ENCODE results near the gene NEXMIF. TPM values are rescaled to one million over a fixed set of nuclear protein-coding genes. Genes with fewer than 3 reads are reported as not detected.
"Not testable (repeated sequence)": the region's sequence is repeated elsewhere in the genome, so short reads cannot be mapped to it uniquely, and the experiment has no call there.

Gene NEXMIF
- total and polyA plus RNA-seq, 2 donors (not counting 1 experiment from before 2014, with no cell fraction given) = under 0.01 TPM

GRCh38 chrX:74853255-74853654, 72.0 kb downstream of the NEXMIF start:
- no peak for TF ChIP-seq CTCF (conservative IDR thresholded peaks at IDR 0.05 in 1 of 2, IDR thresholded peaks at IDR 0.05 in 1 of 2; ENCODE audit: low read depth in 1 of 2, low read length in 2 of 2)
- no peak for TF ChIP-seq EZH2 (IDR thresholded peaks at IDR 0.05; ENCODE audit: low read length, missing control alignments)
- Histone ChIP-seq H3K79me2 (ENCODE audit: control insufficient read depth, insufficient read depth, low read length) (no peaks in the 10 kb centered on the region), H3K9ac (ENCODE audit: insufficient read depth, low read length) (no peak overlapping the region), H3K27me3 (ENCODE audit: control insufficient read depth, insufficient read depth, low read length) (no peaks in the 10 kb centered on the region), H3K4me2 (ENCODE audit: extremely low read depth, insufficient read depth, low read length) (no peak overlapping the region), H3K9me3 (ENCODE audit: control insufficient read depth, insufficient read depth, low read depth, low read length) (no peaks in the 10 kb centered on the region), H3K4me3 (replicated peaks in 1 of 4; ENCODE audit: control extremely low read depth in 1 of 4, insufficient read depth in 1 of 4, low read depth in 3 of 4, low read length in 4 of 4) (no peak overlapping the region), H3K27ac (ENCODE audit: insufficient read depth, low read length) (no peak overlapping the region), H2AFZ (ENCODE audit: low read length) (no peak overlapping the region), H3K4me1 (ENCODE audit: control insufficient read depth, extremely low read depth, insufficient read depth, low read length) (no peaks in the 10 kb centered on the region), H4K20me1 (ENCODE audit: control insufficient read depth, extremely low read depth, insufficient read depth, low read length) (no peaks in the 10 kb centered on the region), H3K36me3 (ENCODE audit: control insufficient read depth, insufficient read depth, low read length) (no peaks in the 10 kb centered on the region)
- no peak for DNase-seq (ENCODE audit: low read depth in 2 of 2)

GRCh38 chrX:74835566-74835965, 89.7 kb downstream of the NEXMIF start:
- no peaks in the 10 kb centered on the region for H3K36me3 ChIP-seq (ENCODE audit: control insufficient read depth, insufficient read depth, low read length)
- no peaks in the 10 kb centered on the region for H4K20me1 ChIP-seq (ENCODE audit: control insufficient read depth, extremely low read depth, insufficient read depth, low read length)
- no peak overlapping the region for H3K9ac ChIP-seq (ENCODE audit: insufficient read depth, low read length)
- TF ChIP-seq CTCF (conservative IDR thresholded peaks at IDR 0.05 in 1 of 2, IDR thresholded peaks at IDR 0.05 in 1 of 2; ENCODE audit: low read depth in 1 of 2, low read length in 2 of 2) (no peak), EZH2 (IDR thresholded peaks at IDR 0.05; ENCODE audit: low read length, missing control alignments) (no peak)
- no peaks in the 10 kb centered on the region for H3K9me3 ChIP-seq (ENCODE audit: control insufficient read depth, insufficient read depth, low read depth, low read length)
- no peak overlapping the region for H3K4me3 ChIP-seq (replicated peaks in 1 of 4; ENCODE audit: control extremely low read depth in 1 of 4, insufficient read depth in 1 of 4, low read depth in 3 of 4, low read length in 4 of 4)
- no peak overlapping the region for H2AFZ ChIP-seq (ENCODE audit: low read length)
- H3K4me2 ChIP-seq (ENCODE audit: extremely low read depth, insufficient read depth, low read length) = no peak overlapping the region
- DNase-seq (ENCODE audit: low read depth in 2 of 2) = no peak
- no peak overlapping the region for H3K27ac ChIP-seq (ENCODE audit: insufficient read depth, low read length)
- no peaks in the 10 kb centered on the region for H3K4me1 ChIP-seq (ENCODE audit: control insufficient read depth, extremely low read depth, insufficient read depth, low read length)
- no peaks in the 10 kb centered on the region for H3K27me3 ChIP-seq (ENCODE audit: control insufficient read depth, insufficient read depth, low read length)
- H3K79me2 ChIP-seq (ENCODE audit: control insufficient read depth, insufficient read depth, low read length) = no peaks in the 10 kb centered on the region

- H3K27me3 ChIP-seq (ENCODE audit: control insufficient read depth, insufficient read depth, low read length); H3K9me3 ChIP-seq (ENCODE audit: control insufficient read depth, insufficient read depth, low read depth, low read length); H3K27ac ChIP-seq (ENCODE audit: insufficient read depth, low read length); H3K36me3 ChIP-seq (ENCODE audit: control insufficient read depth, insufficient read depth, low read length); DNase-seq (ENCODE audit: low read depth in 2 of 2); H3K4me1 ChIP-seq (ENCODE audit: control insufficient read depth, extremely low read depth, insufficient read depth, low read length); H2AFZ ChIP-seq (ENCODE audit: low read length); H3K9ac ChIP-seq (ENCODE audit: insufficient read depth, low read length); H3K4me3 ChIP-seq (replicated peaks in 1 of 4; ENCODE audit: control extremely low read depth in 1 of 4, insufficient read depth in 1 of 4, low read depth in 3 of 4, low read length in 4 of 4); H3K4me2 ChIP-seq (ENCODE audit: extremely low read depth, insufficient read depth, low read length); H4K20me1 ChIP-seq (ENCODE audit: control insufficient read depth, extremely low read depth, insufficient read depth, low read length); H3K79me2 ChIP-seq (ENCODE audit: control insufficient read depth, insufficient read depth, low read length): not testable (repeated sequence)
Measured at GRCh38 chrX:74819797-74820196, 105.5 kb downstream of the NEXMIF start.

Measured in fibroblast of lung (primary cell).